Middle frontal gyrus (tissue), 1 donor: Measurements from ENCODE around the gene CBY3.
A peak's percentile ranks its signal among the peaks of the same experiment; 100 is the strongest.
"Not testable (repeated sequence)": the region's sequence is repeated elsewhere in the genome, so short reads cannot be mapped to it uniquely, and the experiment has no call there.

ENCODE experiments used
- DNase-seq: peaks from one replicate; pipeline ENCODE4 v3.0.0-alpha.2; 2015; ENCODE audit warnings: low spot score; ENCODE audit errors: extremely low spot score

CBY3 gene

DNA sequence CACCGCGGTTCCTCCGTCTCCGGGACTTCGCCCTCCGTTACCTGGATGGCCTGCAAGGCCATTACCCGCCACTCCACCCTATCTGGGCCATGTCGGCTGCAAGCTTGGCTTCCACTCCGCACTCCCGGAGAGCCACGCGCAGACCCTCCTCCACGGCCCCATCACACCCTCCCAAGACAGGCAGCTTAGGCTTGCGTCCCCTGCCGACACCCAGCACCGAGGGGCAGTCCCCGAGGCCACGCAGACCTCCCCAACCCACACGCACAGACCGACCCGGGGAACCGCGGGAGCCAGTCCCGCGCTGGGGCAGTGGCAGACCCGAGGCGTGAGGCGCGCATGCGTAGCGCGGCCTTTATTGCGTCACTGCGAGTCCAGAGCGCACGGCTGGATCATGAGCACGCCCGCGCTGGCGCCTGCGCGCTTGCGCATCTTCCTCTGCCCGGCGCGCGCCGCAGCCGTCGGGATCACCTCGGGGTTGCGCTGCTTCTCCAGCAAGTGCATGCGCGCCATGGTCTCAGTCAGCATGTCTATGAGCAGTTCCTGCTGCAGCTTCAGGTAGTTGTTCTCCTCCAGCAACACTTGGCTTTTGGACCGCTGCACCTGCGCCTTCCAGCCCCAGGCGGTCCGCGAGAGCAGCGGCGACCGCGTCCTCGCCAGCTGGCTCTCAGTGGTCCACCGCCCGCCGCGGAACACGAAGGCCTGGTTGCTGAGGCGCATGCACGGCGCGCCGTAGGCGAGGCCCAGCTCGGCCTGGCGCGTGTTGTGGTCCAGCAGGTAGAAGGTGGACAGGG lies 2.4 kb downstream of the CBY3 start:
- peak; percentile 94 for DNase-seq

DNA sequence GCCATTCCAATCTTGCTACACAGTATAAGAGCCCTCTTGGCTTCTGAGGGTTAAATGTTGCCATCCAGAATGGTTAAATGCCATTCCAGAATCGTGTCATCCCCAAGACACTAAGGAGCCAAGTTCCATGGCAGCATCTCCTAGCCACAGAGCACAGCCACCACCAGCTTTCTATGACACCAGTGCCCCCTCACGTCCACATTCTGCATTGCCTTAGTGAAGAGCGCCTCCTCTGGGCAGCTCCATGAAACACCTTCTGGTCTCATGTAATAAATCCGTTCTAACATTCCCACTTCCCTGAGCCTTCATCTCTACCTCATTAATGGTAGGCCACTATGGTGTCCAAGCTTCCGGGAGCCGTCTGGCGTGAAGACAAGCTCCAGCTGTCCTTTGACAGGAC lies 12.4 kb downstream of the CBY3 start:
- DNase-seq, result no peak

DNA sequence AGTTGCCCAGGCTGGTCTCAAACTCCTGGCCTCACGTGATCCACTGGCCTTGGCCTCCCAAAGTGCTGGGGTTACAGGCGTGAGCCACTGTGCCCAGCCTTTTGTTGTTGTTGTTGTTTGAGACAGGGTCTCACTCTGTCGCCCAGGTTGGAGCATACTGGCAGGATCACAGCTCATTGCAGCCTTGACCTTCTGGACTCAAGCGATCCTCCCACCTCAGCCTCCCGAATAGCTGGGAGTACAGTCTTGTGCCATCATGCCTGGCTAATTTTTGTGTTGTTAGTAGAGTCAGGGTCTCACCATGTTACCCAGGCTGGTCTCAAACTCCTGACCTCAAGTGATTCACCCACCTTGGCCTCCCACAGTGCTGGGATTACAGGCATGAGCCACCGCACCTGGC lies 19.2 kb downstream of the CBY3 start:
- not testable (repeated sequence) for DNase-seq

DNA sequence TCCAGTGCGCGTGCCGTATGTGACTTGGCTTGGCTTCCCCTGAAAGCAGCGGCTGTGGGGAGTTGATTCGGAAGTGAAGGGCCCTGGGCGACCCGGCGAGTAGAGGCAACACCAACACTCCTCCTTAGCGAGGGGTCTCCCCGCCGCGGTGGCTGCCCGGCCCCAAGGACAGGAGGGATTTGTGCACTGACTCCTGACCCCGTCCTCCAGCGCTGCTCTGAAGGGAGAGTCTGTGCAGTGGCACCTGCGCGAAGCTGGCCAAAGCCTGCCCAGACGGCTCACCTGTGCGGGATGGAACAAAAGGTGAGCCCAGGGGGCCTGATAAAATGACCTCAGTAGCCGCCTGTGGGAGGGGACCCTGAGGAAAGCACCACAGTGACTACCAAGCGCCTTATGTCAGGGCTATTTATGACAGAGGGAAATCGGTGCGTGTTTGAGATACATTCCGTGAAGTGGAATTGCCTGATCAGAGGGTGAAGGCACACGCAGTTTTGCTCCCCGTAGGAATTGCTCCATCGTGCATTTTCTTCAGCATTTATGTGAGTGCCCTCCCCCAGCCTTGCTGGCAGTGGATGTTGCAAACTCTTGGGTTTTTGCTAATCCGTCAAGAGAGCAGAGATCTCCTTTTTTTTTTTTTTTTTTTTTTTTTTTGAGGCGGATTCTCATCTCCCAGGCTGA lies 22.5 kb downstream of the CBY3 start:
- DNase-seq, result not testable (repeated sequence)

DNA sequence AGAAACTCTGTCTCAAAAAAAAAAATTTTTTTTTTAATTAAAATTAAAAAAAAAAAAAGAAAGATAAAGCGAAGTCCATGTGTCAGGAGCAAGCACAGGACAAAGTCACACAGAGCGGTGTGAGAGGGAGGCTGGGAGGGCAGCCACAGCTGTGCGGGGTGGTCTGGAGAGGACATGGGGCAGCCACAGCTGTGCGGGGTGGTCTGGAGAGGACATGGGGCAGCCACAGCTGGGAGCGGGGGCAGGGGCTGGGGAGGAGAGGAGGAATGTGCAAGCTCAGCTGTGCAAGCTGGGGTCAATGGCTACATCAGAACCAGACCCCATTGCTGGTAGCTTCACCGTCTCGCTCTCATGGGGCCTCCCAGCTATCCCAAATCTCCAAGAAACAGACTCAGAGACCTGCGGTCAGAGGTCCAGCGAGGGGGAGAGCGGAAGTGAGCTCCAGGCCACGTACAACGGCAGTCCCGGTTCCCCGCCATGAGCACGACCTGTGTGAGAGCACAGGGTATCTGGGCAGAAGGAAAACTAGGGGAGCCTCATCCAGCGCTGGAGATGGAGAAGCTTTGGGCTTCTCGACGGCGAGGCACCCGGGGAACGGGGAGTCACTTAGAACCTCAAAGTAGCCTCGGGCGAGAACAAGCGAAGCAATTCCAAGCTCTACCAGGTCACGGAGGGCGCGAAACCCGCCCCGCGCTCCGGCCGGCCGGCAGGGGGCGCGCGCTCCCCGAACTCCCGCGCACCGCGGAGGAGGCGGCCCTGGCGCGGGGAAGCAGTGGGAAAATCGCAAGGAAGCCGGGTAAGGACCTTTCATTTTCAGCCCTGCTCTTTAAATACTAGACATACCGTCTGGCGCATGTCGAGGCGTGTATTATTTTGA lies 23.3 kb downstream of the CBY3 start:
- DNase-seq, result not testable (repeated sequence)

DNA sequence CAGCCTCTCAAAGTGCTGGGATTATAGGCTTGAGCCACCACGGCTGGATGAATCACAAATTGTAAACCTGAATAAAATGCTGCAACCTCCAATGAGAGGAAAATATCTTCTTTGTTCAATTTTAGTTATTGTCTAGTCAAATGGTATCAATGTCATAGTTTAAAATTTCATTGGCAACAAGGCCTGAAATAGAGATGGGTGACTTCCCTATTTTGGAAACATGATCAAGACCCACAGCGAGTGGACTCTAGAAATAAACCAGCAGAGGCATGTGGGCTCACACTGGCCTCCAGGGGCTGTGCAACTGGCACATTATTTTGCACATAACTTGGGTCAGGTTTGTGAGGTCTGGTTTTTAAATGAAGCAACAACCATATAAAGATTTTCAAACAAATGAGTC lies 27.7 kb downstream of the CBY3 start:
- not testable (repeated sequence) for DNase-seq

DNA sequence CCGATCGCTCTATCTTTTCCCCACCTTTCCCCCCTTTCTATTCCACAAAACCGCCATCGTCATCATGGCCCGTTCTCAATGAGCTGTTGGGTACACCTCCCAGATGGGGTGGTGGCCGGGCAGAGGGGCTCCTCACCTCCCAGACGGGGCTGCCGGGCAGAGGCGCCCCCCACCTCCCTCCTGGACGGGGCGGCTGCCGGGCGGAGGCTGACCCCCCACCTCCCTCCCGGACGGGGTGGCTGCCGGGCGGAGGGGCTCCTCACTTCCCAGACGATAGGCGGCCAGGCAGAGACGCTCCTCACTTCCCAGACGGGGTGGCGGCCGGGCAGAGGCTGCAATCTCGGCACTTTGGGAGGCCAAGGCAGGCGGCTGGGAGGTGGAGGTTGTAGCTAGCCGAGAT lies 30.6 kb downstream of the CBY3 start:
- not testable (repeated sequence) for DNase-seq

DNA sequence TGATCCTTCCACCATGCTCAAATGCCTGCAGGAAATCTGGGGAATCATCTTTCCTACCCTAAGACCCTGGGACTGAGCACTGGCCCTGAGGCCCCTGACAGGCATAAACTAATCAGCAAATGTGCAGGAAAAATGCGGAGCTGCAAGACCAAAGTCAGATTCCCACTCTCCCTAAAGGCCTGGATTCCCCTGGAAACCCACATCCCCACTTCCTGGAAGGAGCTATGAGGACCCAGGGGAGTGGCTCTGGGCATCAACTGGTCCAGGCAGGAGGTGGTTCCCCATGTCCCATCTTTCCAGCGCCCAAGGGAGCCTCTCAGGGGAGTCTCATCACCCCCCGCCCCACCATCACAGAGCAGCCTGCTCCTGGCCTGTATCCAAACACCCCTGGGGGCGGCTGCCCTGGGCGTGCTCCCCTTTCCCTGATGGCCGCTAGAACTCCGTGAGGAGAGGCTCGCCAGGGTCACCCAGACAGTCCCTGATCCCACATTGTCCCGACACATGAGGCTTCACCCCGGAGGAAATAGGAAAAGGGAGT lies 31.6 kb downstream of the CBY3 start:
- DNase-seq, result not testable (repeated sequence)

DNA sequence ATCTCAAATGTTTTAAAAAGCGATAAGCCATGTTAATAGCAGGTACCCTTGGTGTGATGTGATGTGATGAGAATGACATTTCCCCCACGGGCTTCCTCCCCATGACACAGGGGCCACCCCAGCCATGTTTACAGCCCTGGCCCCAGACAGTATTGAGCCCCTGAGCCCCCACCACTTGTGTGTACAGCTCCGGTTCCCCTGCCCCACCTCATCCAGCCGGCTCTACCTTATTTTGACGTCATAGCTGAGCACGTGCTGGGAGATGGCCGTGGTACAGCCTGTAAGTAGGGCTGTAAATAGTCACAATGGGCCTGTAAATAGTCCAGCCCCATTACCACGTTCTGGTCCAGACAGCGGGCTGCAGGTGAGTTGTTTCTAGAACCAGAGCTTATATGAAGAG lies 32.4 kb downstream of the CBY3 start:
- DNase-seq, result no peak

DNA sequence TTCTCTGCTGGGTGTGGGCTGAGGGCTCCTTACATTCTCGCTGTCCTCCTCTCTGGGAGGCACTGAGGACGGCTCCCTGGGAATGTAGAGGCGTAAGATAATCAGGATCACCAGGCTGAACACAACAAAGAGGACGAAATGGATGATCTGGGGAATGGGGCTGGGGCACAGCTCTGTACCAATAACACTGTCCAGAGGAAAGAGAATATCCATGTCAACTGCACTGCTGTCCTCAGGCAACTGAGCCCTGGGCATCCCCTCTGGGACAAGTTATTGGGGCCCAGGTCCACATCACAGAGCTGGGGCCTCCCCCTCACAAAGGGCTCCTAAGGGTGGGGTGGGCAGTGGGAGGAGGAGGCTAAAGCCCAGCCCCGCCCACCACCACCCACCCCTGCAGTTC lies 36.1 kb downstream of the CBY3 start:
- DNase-seq, result not testable (repeated sequence)

DNA sequence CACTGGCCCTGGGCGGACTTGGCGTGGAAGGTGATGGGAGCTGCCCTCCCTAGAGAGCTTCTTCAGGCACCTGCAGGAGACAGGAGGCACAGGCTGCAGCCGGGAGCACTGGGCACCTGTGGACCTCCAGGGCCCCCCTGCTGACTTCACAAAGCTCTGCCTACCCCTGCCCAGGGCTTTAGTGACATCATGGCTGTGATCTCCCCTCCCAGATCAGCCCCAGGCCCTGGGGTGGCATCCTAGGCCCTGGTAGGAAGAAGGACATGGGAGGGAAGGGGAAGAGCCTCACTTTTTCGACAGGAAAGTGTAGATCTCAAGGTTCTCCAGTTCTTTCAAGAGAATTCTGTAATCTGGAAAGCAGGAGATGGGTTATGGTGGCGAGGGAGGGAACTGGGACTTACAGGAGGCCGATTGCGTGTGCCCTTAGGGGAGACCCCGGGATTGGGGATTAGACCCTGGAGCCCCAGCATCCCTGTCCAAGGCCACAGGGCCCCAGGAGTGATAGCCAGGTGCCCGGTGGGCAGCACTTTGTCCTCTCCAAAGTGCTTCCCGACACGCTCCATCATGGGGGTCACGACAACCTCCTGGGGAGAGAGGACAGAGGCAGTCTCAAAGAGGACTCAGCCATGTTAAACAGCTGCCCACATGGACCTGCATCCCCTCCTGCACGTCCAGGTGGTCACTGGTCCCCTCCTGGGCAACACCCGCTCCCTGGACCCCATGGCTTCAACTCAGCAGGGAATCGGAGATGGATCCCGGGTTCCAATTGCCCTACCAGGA lies 37.5 kb downstream of the CBY3 start:
- DNase-seq, result not testable (repeated sequence)

DNA sequence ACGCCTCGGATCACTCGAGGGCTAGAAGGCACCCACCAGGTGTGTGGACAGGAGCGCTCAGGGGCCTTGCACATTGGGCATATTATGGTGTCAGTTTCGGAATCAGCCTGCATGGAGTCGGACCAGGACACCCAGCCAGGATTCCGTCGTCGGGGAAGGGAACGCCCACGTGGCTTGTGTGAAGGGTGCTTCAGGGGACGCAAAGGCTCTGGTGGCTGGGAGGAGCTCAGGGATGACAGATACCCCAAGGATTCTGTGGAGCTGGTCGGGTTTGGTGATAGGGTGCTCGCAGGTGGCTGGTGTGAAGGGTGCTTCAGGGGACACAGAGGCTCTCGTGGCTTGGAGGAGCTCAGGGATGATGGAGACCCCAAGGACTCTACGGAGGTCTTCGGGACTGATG lies 38.2 kb downstream of the CBY3 start:
- not testable (repeated sequence) for DNase-seq

DNA sequence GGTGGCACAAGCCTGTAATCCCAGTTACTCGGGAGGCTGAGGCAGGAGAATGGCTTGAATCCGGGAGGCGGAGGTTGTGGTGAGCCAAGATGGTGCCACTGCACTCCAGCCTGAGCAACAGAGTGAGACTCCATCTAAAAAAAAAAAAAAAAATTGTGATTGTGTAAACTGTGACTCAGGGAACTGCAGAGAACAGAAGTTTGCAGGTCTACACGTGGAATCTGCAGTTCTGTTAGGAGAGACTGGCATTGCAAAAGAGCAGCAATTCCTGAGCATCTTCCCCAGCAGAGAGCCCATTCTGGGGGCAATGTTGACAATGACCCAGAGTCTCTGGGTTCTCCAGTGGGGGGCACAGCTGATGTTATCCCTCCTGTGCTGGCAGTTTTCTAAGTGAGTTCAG lies 39.1 kb downstream of the CBY3 start:
- not testable (repeated sequence) for DNase-seq

DNA sequence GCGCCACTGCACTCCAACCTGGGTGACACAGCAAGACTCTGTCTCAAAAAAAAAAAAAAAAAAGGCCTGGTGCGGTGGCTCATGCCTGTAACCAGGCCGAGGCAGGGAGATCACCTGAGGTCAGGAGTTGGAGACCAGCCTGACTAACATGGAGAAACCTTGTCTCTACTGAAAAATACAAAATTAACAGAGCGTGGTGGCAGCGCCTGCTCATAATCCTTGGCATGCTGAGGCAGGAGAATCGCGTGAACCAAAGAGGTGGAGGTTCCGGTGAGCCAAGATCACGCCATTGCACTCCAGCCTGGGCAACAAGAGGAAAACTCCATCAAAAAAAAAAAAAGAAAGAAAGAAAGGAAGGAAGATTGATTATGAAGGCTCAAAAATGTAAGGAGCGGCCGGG lies 41.5 kb downstream of the CBY3 start:
- DNase-seq, result not testable (repeated sequence)

DNA sequence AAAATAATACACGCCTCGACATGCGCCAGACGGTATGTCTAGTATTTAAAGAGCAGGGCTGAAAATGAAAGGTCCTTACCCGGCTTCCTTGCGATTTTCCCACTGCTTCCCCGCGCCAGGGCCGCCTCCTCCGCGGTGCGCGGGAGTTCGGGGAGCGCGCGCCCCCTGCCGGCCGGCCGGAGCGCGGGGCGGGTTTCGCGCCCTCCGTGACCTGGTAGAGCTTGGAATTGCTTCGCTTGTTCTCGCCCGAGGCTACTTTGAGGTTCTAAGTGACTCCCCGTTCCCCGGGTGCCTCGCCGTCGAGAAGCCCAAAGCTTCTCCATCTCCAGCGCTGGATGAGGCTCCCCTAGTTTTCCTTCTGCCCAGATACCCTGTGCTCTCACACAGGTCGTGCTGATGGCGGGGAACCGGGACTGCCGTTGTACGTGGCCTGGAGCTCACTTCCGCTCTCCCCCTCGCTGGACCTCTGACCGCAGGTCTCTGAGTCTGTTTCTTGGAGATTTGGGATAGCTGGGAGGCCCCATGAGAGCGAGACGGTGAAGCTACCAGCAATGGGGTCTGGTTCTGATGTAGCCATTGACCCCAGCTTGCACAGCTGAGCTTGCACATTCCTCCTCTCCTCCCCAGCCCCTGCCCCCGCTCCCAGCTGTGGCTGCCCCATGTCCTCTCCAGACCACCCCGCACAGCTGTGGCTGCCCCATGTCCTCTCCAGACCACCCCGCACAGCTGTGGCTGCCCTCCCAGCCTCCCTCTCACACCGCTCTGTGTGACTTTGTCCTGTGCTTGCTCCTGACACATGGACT lies 46.3 kb downstream of the CBY3 start:
- DNase-seq, result not testable (repeated sequence)

DNA sequence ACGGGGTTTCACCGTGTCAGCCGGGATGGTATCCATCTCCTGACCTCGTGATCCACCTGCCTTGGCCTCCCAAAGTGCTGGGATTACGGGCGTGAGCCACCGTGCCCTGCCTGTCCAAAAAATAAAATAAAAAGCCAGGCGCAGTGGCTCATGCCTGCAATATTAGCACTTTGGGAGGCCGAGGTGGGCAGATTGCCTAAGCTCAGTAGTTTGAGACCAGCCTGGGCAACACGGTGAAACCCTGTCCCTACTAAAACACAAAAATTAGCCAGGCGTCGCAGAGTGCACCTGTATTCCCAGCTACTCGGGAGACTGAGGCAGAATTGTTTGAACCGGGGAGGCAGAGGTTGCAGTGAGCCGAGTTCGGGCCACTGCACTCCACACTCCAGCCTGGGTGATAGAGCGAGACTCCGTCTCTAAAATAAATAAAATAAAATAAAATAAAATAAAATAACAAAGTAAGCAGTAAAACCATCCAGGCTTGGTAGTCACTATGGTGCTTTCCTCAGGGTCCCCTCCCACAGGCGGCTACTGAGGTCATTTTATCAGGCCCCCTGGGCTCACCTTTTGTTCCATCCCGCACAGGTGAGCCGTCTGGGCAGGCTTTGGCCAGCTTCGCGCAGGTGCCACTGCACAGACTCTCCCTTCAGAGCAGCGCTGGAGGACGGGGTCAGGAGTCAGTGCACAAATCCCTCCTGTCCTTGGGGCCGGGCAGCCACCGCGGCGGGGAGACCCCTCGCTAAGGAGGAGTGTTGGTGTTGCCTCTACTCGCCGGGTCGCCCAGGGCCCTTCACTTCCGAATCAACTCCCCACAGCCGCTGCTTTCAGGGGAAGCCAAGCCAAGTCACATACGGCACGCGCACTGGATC lies 47.1 kb downstream of the CBY3 start:
- DNase-seq, result not testable (repeated sequence)
